ENCODE measurements around the gene LINGO1. TPM values are rescaled to one million over a fixed set of nuclear protein-coding genes. Genes with fewer than 3 reads are reported as not detected.

Gene LINGO1
- polyA plus RNA-seq, 2 of the 4 experiments (the other 2 are of a cell fraction) = 2.2 to 3.3 TPM

GRCh38 chr15:77584691-77585090 is 48.0 kb downstream of the LINGO1 start (continued):
- TF ChIP-seq CTCF (IDR thresholded peaks at IDR 0.05) (no peak), PBX3 (IDR thresholded peaks at IDR 0.05) (no peak), GATA3 (IDR thresholded peaks at IDR 0.05; ENCODE audit: borderline replicate concordance) (no peak)

- DNase-seq (ENCODE audit: low read depth in 1 of 2, low spot score in 1 of 2) = no peak
Measured at GRCh38 chr15:77584201-77584600, 48.5 kb downstream of the LINGO1 start.

GRCh38 chr15:77582763-77583162 is 49.9 kb downstream of the LINGO1 start:
- Histone ChIP-seq H3K27ac (no peak overlapping the region), H3K4me1 (no peaks in the 10 kb centered on the region), H3K9me3 (no peaks in the 10 kb centered on the region), H3K4me3 (no peak overlapping the region), H3K4me2 (no peak overlapping the region)
- TF ChIP-seq CBX2 (IDR thresholded peaks at IDR 0.05; ENCODE audit: borderline replicate concordance, low read depth) = no peak
- no peak for TF ChIP-seq PHF8 (IDR thresholded peaks at IDR 0.05; ENCODE audit: borderline replicate concordance, low read depth)
- no peak for TF ChIP-seq NR3C1 (IDR thresholded peaks at IDR 0.05)
- no peak for TF ChIP-seq FOXS1 (CRISPR knock-in tag; IDR thresholded peaks at IDR 0.05)
- no peak for TF ChIP-seq JUNB (IDR thresholded peaks at IDR 0.05)
- TF ChIP-seq ZSCAN20 (CRISPR knock-in tag; IDR thresholded peaks at IDR 0.05) = no peak
- no peak for TF ChIP-seq ELK1 (IDR thresholded peaks at IDR 0.05; ENCODE audit: low read depth, low read length)
- TF ChIP-seq MAZ (IDR thresholded peaks at IDR 0.05; ENCODE audit: borderline replicate concordance, low read depth, low read length) = no peak
- TF ChIP-seq ZNF302 (CRISPR knock-in tag; IDR thresholded peaks at IDR 0.05) = no peak
- no peak for TF ChIP-seq MYC (IDR thresholded peaks at IDR 0.05; ENCODE audit: borderline replicate concordance, low read length)
- no peak for TF ChIP-seq GATA3 (IDR thresholded peaks at IDR 0.05; ENCODE audit: borderline replicate concordance)
- TF ChIP-seq ESRRA (IDR thresholded peaks at IDR 0.05; ENCODE audit: borderline replicate concordance, low read length) = no peak
- TF ChIP-seq BCL3 (IDR thresholded peaks at IDR 0.05) = no peak
- no peak for TF ChIP-seq HEYL (CRISPR knock-in tag; IDR thresholded peaks at IDR 0.05)
- no peak for TF ChIP-seq EHF (CRISPR knock-in tag; IDR thresholded peaks at IDR 0.05)
- TF ChIP-seq EP300 (IDR thresholded peaks at IDR 0.05) = no peak
- no peak for TF ChIP-seq RNF2 (IDR thresholded peaks at IDR 0.05; ENCODE audit: borderline replicate concordance, low read depth)
- TF ChIP-seq RFX5 (IDR thresholded peaks at IDR 0.05) = no peak
- TF ChIP-seq CTCF (IDR thresholded peaks at IDR 0.05) = no peak
- TF ChIP-seq E2F6 (IDR thresholded peaks at IDR 0.05; ENCODE audit: borderline replicate concordance, low read depth) = no peak
- POLR2A ChIA-PET = no interaction called here
- no peak for FAIRE-seq
- no peak for DNase-seq (ENCODE audit: low read depth in 1 of 2, low spot score in 1 of 2)
- CTCF ChIA-PET = interaction anchor here (1.2 to 1.6 kb wide), 3 partner anchors 35 to 239 kb away, joined by 3 to 6 read pairs (median 5); partner anchors contain the start of gene LINGO1
- 52% methylated on average over 2 of the region's 5 CpGs for WGBS (ENCODE audit: missing lambda C conversion rate)
- ATAC-seq = no peak

More at GRCh38 chr15:77584201-77584600, 48.5 kb downstream of the LINGO1 start:
- CTCF ChIA-PET = interaction anchor here (0.9 to 1.5 kb wide), 5 partner anchors 9 to 50 kb away, joined by 3 to 6 read pairs (median 4); partner anchors contain the start of gene LINGO1
- 43% methylated on average over 7 of the region's 7 CpGs for WGBS (ENCODE audit: missing lambda C conversion rate)
- Histone ChIP-seq H3K9me3 (no peaks in the 10 kb centered on the region), H3K4me1 (no peaks in the 10 kb centered on the region), H3K4me3 (no peak overlapping the region), H3K4me2 (no peak overlapping the region), H3K27ac (no peak overlapping the region)
- peak; percentile 57 to 85; a peak in 4 of 6 replicates for ATAC-seq
- TF ChIP-seq HOXA7 (CRISPR knock-in tag; IDR thresholded peaks at IDR 0.05) (no peak), RAD21 (conservative IDR thresholded peaks at IDR 0.05 in 1 of 2, IDR thresholded peaks at IDR 0.05 in 1 of 2) (0 out of 5 replicates have a peak, but pooled peaks of 1 of the 2 experiments have one; percentile 17), MAX (IDR thresholded peaks at IDR 0.05) (no peak), SMC3 (IDR thresholded peaks at IDR 0.05) (no peak)
- FAIRE-seq = no peak
- POLR2A ChIA-PET = no interaction called here
